PC-9 (cell line): ENCODE measurements around the gene ITSN2. TPM values are rescaled to one million over a fixed set of nuclear protein-coding genes. Genes with fewer than 3 reads are reported as not detected.

ENCODE experiments used
- BruUV-seq: library from RNA; stranded (reverse); fragments of 400-500 nt; replicated peaks from 2 replicates; lab custom pipeline; 2021; lab: Mats Ljungman, UMichigan
- CTCF ChIA-PET: fragments of 300-600 bp; sonication (Branson Sonifier 250); formaldehyde crosslinking; loops from one replicate; lab custom pipeline; 2022; ENCODE audit warnings: antibody characterized with exemption; lab: Charles Lee
- POLR2A ChIA-PET: fragments of 300-600 bp; sonication (Branson Sonifier 250); formaldehyde crosslinking; loops from one replicate; lab custom pipeline; 2022; ENCODE audit warnings: antibody characterized with exemption; ENCODE audit not compliant: unreplicated experiment; lab: Charles Lee
- DNase-seq, 2 experiments: peaks; one replicate each; pipeline versions ENCODE4 v3.0.0 to v3.0.0-alpha.2; 2015 to 2022; ENCODE audit warnings: mixed read lengths in 1 of 2
- H2AFZ ChIP-seq: fragments of 200-600 bp; sonication (generic); 2 replicates; pipeline ENCODE4 v1.8.1; 2017; ENCODE audit warnings: antibody characterized with exemption
- H3F3A ChIP-seq: fragments of 200-600 bp; sonication (generic); 2 replicates; pipeline ENCODE4 v1.8.1; 2017; ENCODE audit warnings: antibody characterized with exemption, mild to moderate bottlenecking, low read depth; ENCODE audit not compliant: insufficient read depth
- H3K27ac ChIP-seq: fragments of 200-600 bp; sonication (generic); 2 replicates; pipeline ENCODE4 v1.6.1; 2016; ENCODE audit warnings: mixed run types
- H3K27me3 ChIP-seq: fragments of 200-600 bp; sonication (generic); 2 replicates; pipeline ENCODE4 v1.6.1; 2016; ENCODE audit warnings: low read depth, mixed run types; ENCODE audit not compliant: insufficient read depth
- H3K36me3 ChIP-seq: fragments of 200-600 bp; sonication (generic); 2 replicates; pipeline ENCODE4 v1.6.1; 2016; ENCODE audit warnings: low read depth, mixed run types
- H3K4me1 ChIP-seq: fragments of 200-600 bp; sonication (generic); replicated peaks from 2 replicates; pipeline ENCODE4 v1.6.1; 2016; ENCODE audit warnings: mixed run types; ENCODE audit not compliant: insufficient read depth
- H3K4me2 ChIP-seq: fragments of 200-600 bp; sonication (generic); 2 replicates; pipeline ENCODE4 v1.6.1; 2017; ENCODE audit warnings: mixed run types
- H3K4me3 ChIP-seq: fragments of 200-600 bp; sonication (generic); 2 replicates; pipeline ENCODE4 v1.6.1; 2016; ENCODE audit warnings: mixed run types
- H3K79me2 ChIP-seq: fragments of 200-600 bp; sonication (generic); 2 replicates; pipeline ENCODE4 v1.6.1; 2017; ENCODE audit warnings: low read depth, mixed run types
- H3K9me2 ChIP-seq: fragments of 200-600 bp; sonication (generic); 2 replicates; pipeline ENCODE4 v1.8.1; 2017; ENCODE audit warnings: mild to moderate bottlenecking; ENCODE audit not compliant: insufficient read depth
- H3K9me3 ChIP-seq: fragments of 200-600 bp; sonication (generic); 2 replicates; pipeline ENCODE4 v1.8.1; 2016; ENCODE audit warnings: low read depth; ENCODE audit not compliant: insufficient read depth
- H4K20me1 ChIP-seq: fragments of 200-600 bp; sonication (generic); 2 replicates; pipeline ENCODE4 v1.8.1; 2017; ENCODE audit not compliant: insufficient read depth
- EZH2 ChIP-seq: fragments of 200-600 bp; sonication (generic); IDR thresholded peaks from 2 replicates; pipeline ENCODE4 v1.8.0; 2017; ENCODE audit warnings: antibody characterized with exemption, low read depth
- intact Hi-C: fragments of 100-400 bp; cut with micrococcal nuclease; formaldehyde crosslinking; loops from one replicate; pipeline ENCODE4 v1.10.0; 2022; ENCODE audit not compliant: unreplicated experiment
- total RNA-seq: library from RNA; stranded (reverse); gene quantifications from 2 replicates; pipeline ENCODE4 v1.2.3, GENCODE V29; 2021
- TF ChIP-seq, protein P1 (sequence below): fragments of 200-600 bp; sonication (generic); conservative IDR thresholded peaks from 2 replicates; pipeline ENCODE4 v1.6.1; 2017; ENCODE audit warnings: mixed run types, antibody characterized with exemption, mild to moderate bottlenecking, moderate library complexity

Gene ITSN2
- total RNA-seq, 1 experiment from 2014 or later: 28.4 TPM

DNA sequence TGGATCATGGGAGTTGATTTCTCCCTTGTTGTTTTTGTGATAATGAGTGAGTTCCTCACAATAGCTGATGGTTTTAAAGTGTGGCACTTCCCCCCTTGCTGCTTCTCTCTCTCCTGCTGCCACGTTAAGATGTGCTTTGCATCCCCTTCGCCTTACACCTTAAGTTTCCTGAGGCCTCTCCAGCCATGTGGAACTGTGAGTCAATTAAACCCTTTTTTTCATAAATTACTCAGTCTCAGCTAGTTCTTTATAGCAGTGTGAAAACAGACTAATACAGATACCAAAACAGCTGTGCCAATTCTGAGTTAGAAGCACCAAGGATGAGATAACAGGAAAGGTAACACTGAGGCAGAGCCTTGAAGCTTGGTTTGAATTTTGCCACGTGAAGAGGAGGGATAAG is 44.7 kb downstream of the ITSN2 start:
- BruUV-seq: no TSS peak
- intact Hi-C loops: no loop called here
- CTCF ChIA-PET: no interaction called here

DNA sequence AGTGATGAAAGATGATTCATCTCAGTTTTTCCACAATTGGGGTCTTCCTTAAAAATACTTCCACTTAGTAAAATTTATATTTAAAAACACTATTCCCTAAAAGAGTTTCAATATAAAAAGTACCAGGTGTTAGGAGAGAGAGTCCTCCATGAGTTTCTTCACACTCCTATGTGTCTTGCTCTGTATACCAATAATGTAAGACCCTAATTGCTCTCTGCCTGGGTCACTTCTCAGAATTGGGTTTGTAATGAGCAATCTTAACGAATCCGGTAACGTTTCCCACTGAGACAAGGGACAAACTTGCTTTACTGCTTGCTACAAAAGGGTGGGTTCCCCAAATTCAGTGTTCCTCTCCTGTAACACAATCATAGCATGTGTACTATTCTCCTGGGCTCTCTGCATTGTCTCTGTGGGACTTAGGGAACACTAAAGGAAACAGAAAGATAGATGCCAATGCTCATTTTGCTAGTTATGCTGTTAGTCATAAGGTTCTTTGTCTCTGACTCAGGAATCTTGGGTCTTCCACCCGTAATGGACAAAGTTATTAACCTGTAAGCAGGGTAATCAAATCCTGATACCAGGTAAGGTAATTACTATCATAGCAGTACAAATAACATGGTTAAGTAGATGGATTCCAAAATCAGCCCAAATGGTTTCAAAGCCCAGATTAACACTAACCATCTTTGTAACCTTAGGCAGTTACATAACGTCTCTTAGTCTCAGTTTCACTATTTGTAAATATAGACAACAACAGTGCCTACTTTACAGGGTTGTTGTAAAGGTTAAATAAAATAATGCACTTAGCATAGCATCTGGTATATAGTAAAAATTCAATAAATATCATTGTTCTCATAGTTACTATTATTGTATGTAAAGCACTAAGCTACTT is 46.3 kb downstream of the ITSN2 start:
- H3K4me1 ChIP-seq: no peaks in the 10 kb centered on the region
- ChIA-PET POLR2A (no interaction called here), CTCF (no interaction called here)
- H2AFZ ChIP-seq: no peak overlapping the region
- H3K79me2 ChIP-seq: peaks cover 4% of the 10 kb centered on the region; the same call in 1 of the 2 replicates
- intact Hi-C loops: no loop called here
- no peaks in the 10 kb centered on the region for H4K20me1 ChIP-seq
- no peak overlapping the region for H3K4me2 ChIP-seq
- no peaks in the 10 kb centered on the region for H3F3A ChIP-seq
- H3K9me3 ChIP-seq: no peaks in the 10 kb centered on the region
- H3K36me3 ChIP-seq: peaks cover 6% of the 10 kb centered on the region; the same call in 1 of the 2 replicates
- no peak for TF ChIP-seq EZH2
- TF ChIP-seq, protein P1, sequence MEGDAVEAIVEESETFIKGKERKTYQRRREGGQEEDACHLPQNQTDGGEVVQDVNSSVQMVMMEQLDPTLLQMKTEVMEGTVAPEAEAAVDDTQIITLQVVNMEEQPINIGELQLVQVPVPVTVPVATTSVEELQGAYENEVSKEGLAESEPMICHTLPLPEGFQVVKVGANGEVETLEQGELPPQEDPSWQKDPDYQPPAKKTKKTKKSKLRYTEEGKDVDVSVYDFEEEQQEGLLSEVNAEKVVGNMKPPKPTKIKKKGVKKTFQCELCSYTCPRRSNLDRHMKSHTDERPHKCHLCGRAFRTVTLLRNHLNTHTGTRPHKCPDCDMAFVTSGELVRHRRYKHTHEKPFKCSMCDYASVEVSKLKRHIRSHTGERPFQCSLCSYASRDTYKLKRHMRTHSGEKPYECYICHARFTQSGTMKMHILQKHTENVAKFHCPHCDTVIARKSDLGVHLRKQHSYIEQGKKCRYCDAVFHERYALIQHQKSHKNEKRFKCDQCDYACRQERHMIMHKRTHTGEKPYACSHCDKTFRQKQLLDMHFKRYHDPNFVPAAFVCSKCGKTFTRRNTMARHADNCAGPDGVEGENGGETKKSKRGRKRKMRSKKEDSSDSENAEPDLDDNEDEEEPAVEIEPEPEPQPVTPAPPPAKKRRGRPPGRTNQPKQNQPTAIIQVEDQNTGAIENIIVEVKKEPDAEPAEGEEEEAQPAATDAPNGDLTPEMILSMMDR: no peak
- no peaks in the 10 kb centered on the region for H3K9me2 ChIP-seq
- no peak for DNase-seq
- no peaks in the 10 kb centered on the region for H3K27me3 ChIP-seq
- H3K4me3 ChIP-seq: no peak overlapping the region
- no peak overlapping the region for H3K27ac ChIP-seq
- BruUV-seq: no TSS peak

More for the DNA sequence above, 44.7 kb downstream of the ITSN2 start:
- H3K4me3 ChIP-seq: no peak overlapping the region
- no peaks in the 10 kb centered on the region for H3K27me3 ChIP-seq
- no peak for DNase-seq
- no peak overlapping the region for H3K4me2 ChIP-seq
- no peaks in the 10 kb centered on the region for H3K9me3 ChIP-seq
- POLR2A ChIA-PET: no interaction called here
- TF ChIP-seq, protein P1: no peak
- no peak for TF ChIP-seq EZH2
- no peaks in the 10 kb centered on the region for H3K4me1 ChIP-seq
- H3K9me2 ChIP-seq: no peaks in the 10 kb centered on the region
- no peaks in the 10 kb centered on the region for H4K20me1 ChIP-seq
- no peaks in the 10 kb centered on the region; the same call in 1 of the 2 replicates for H3K36me3 ChIP-seq
- H3K27ac ChIP-seq: no peak overlapping the region
- H2AFZ ChIP-seq: no peak overlapping the region
- H3K79me2 ChIP-seq: peaks cover 4% of the 10 kb centered on the region; the same call in 1 of the 2 replicates
- no peaks in the 10 kb centered on the region for H3F3A ChIP-seq

DNA sequence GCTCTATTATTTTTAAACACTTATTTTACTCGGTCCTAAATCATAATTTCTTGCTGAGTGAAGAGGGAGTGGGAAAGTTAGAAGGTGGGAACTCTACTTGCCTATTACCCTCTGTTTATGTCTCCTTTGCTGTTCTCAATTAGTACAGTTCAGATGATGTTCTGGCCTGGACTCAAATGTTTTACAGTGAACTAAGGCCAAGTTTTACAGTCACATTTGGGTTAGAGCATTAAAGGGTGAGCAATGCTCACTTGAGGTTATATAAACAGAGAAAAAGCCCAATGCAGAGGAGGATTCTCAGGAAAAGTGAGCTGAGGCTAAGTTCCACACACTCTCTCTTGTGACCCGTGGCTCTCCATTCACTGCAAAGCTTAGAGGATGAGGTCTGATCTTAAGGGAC is 52.4 kb downstream of the ITSN2 start:
- no TSS peak for BruUV-seq
- Histone ChIP-seq H3F3A (peaks cover 4% of the 10 kb centered on the region; the same call in 1 of the 2 replicates), H3K4me1 (no peaks in the 10 kb centered on the region), H3K79me2 (no peaks in the 10 kb centered on the region), H3K27me3 (no peaks in the 10 kb centered on the region), H3K4me3 (no peak overlapping the region), H4K20me1 (no peaks in the 10 kb centered on the region), H3K9me2 (no peaks in the 10 kb centered on the region), H3K36me3 (peaks cover 11% of the 10 kb centered on the region; the same call in 1 of the 2 replicates), H3K4me2 (no peak overlapping the region), H2AFZ (no peak overlapping the region), H3K9me3 (no peaks in the 10 kb centered on the region), H3K27ac (no peak overlapping the region)
- ChIA-PET POLR2A (no interaction called here), CTCF (no interaction called here)
- DNase-seq: no peak
- intact Hi-C loops: no loop called here
- TF ChIP-seq EZH2: no peak
- TF ChIP-seq, protein P1: no peak
